ENCODE measurements around the gene PAPOLB. TPM values are rescaled to one million over a fixed set of nuclear protein-coding genes. Genes with fewer than 3 reads are reported as not detected.

The PAPOLB gene
- under 0.01 TPM in 1 of 2 replicates, not detected in the other for total RNA-seq

DNA sequence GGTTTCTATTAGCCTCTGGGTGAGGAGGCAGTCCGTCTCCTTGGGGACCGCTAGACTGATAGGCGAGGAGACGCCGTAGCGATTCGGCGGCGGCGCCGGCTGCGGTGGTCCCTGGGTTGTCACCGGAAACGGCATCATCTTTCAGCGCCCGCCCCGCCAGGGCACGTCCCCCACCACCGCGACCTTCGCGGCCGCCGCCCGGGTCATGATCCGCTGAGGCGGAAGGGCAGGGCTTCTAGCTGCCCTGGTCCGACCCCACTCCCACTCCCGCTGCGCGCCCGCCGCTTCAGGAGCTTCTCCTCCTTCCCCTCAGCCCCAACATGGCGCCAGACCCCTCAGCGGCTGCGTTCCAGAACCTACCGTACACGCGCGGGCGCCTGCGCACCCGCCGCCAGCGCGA is at the start of gene PAPOLB:
TSS of gene PAPOLB (minus strand) at position 358 of the 400 bp plus-strand sequence. CDS start at position 138, 220 bp downstream.

DNA sequence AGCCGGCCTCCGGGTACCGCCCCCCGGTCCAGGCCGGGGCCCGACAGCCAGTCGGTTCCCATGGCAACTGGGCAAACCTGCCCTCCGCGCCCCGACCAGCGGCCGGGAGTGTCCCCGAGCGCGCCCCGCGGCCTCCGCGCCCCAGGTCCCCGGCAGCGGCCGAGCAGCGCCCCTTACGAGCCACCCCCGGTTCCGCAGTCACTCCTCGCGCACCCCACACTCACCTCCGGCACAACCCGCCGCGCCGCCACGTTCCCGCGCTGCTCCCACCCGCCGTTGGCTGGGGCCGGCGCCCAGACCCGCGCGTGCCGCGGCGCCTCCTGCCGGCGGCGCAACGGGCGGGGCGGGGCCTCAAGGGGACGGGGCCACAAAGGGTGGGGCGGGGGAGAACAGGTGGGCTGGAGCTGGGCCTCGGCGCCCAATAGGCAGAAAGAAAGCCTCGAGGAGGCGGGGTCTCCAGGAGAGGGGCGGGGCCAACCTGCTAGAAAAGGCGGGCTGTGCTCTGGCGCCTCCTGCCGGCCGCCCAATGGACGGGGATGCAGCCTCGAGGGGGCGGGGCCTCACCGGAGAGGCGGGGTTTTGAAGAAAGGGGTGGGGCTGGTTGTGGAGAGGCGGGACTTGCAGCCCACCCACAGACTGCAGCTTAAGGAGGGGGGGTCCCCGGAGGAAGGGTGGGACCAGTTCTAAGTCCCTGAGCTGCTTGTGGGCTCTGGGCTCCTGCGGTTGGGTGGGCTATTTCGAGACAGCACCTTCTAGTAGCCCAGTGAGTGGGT is 21.7 kb upstream of the PAPOLB start, which contains the start of gene RADIL:
TSS of gene RADIL (minus strand) at position 345 of the 773 bp plus-strand sequence. CDS start 5,577 bp downstream, outside the sequence.

Other genes starting within 250 kb of the PAPOLB start
- 27.3 and 58.0 TPM in 2 replicates for gene FOXK1, start 179.7 kb downstream of the PAPOLB start, total RNA-seq
- 24.6 and 30.3 TPM in 2 replicates for gene AP5Z1, start 86.4 kb downstream of the PAPOLB start, total RNA-seq
- not detected in 2 replicates for gene RADIL, start 21.7 kb upstream of the PAPOLB start, total RNA-seq
- gene MMD2, start 97.2 kb upstream of the PAPOLB start, total RNA-seq, result not detected in 2 replicates
- gene RBAK, start 183.8 kb upstream of the PAPOLB start, total RNA-seq, result 16.7 and 21.6 TPM in 2 replicates